GM12878 (cell line): ENCODE data around the gene RNASE7.

Source experiments
- BACH1 ChIP-seq: fragments of 450-650 bp; IDR thresholded peaks from 2 replicates; pipeline ENCODE4 v1.6.1; 2017; ENCODE audit warnings: mild to moderate bottlenecking, borderline replicate concordance
- EZH2 ChIP-seq: IDR thresholded peaks from 2 replicates; pipeline ENCODE4 v1.6.1; 2012; ENCODE audit warnings: low read depth, mild to moderate bottlenecking, control low read depth, inconsistent platforms, low read length, borderline replicate concordance; ENCODE audit not compliant: control insufficient read depth
- POLR2AphosphoS5 ChIP-seq: IDR thresholded peaks from 2 replicates; pipeline ENCODE4 v1.6.1; 2011; ENCODE audit warnings: mild to moderate bottlenecking, low read length, inconsistent platforms
- RAD21 ChIP-seq: IDR thresholded peaks from 2 replicates; pipeline ENCODE4 v1.6.1; 2011; ENCODE audit warnings: mild to moderate bottlenecking, low read depth, low read length, moderate library complexity; ENCODE audit not compliant: insufficient read depth
- RAD51 ChIP-seq: fragments of 450-650 bp; IDR thresholded peaks from 2 replicates; pipeline ENCODE4 v1.6.1; 2016; ENCODE audit warnings: moderate library complexity, mild to moderate bottlenecking, inconsistent platforms
- SMARCA5 ChIP-seq: fragments of 450-650 bp; IDR thresholded peaks from 2 replicates; pipeline ENCODE4 v1.6.1; 2017; ENCODE audit warnings: mild to moderate bottlenecking
- SMC3 ChIP-seq: IDR thresholded peaks from 2 replicates; pipeline ENCODE4 v1.6.1; 2011; ENCODE audit warnings: low read length, improper control_type of control experiment, borderline replicate concordance
- SUZ12 ChIP-seq: fragments of 200-600 bp; sonication (generic); IDR thresholded peaks from one replicate; pipeline ENCODE4 v1.6.1; 2018; ENCODE audit warnings: antibody characterized with exemption, mild to moderate bottlenecking; ENCODE audit not compliant: unreplicated experiment
- ZNF274 ChIP-seq: IDR thresholded peaks from one replicate; pipeline ENCODE4 v1.8.0; 2011; ENCODE audit not compliant: insufficient read length, insufficient read depth
- TF ChIP-seq, protein P1 (sequence below): IDR thresholded peaks from 2 replicates; pipeline ENCODE4 v1.6.1; 2012; ENCODE audit warnings: mild to moderate bottlenecking, low read depth, low read length
- TF ChIP-seq, protein P2 (sequence below), 3 experiments: IDR thresholded peaks in 2 of 3; conservative IDR thresholded peaks in 1 of 3; 2 replicates each; pipeline ENCODE4 v1.5.1; 2011; ENCODE audit warnings: low read depth in 3 of 3, low read length in 3 of 3, mild to moderate bottlenecking in 3 of 3, control low read depth in 2 of 3, moderate library complexity in 2 of 3, inconsistent platforms in 1 of 3, mixed read lengths in 1 of 3; ENCODE audit not compliant: control insufficient read depth in 2 of 3, insufficient read depth in 1 of 3; ENCODE audit errors: extremely low read depth in 1 of 3

DNA sequence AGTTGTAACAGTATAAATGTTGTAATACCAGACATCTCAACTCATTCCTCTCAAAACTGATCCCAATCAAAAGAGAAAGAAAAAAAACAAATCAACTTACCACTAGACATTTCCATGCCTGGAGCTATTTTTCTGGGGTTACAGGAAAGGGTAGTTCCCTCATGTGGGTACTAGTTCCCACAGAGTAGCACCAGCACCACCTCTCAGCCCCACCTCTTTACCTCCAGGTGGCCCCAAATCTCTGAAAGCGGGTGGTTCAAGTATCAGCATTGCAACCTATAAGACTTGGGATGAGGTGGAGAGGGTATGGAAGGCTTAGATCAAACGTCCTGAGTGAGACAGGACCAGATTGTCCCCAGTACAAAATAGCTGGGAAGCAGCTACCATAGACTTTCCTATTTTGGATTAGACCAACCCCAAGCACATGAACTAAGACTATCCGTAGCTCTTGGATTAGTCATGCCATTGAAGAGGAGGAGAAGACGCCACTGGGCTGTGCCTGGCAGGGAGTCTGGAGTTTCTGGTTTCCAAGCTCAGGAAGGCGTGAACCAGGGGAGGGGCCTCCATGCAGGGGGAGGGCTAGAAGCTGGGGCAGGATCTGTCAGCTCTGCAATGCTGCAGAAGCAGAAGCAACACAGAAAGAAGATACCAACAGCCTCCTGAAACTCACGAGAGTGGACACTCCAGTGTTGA lies 43.3 kb upstream of the RNASE7 start, which contains the start of gene SLC39A2:
- TF ChIP-seq, protein P1, sequence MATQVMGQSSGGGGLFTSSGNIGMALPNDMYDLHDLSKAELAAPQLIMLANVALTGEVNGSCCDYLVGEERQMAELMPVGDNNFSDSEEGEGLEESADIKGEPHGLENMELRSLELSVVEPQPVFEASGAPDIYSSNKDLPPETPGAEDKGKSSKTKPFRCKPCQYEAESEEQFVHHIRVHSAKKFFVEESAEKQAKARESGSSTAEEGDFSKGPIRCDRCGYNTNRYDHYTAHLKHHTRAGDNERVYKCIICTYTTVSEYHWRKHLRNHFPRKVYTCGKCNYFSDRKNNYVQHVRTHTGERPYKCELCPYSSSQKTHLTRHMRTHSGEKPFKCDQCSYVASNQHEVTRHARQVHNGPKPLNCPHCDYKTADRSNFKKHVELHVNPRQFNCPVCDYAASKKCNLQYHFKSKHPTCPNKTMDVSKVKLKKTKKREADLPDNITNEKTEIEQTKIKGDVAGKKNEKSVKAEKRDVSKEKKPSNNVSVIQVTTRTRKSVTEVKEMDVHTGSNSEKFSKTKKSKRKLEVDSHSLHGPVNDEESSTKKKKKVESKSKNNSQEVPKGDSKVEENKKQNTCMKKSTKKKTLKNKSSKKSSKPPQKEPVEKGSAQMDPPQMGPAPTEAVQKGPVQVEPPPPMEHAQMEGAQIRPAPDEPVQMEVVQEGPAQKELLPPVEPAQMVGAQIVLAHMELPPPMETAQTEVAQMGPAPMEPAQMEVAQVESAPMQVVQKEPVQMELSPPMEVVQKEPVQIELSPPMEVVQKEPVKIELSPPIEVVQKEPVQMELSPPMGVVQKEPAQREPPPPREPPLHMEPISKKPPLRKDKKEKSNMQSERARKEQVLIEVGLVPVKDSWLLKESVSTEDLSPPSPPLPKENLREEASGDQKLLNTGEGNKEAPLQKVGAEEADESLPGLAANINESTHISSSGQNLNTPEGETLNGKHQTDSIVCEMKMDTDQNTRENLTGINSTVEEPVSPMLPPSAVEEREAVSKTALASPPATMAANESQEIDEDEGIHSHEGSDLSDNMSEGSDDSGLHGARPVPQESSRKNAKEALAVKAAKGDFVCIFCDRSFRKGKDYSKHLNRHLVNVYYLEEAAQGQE, result no peak
- no peak for TF ChIP-seq SUZ12
- no peak for TF ChIP-seq RAD51
- no peak for TF ChIP-seq SMC3
- no peak for TF ChIP-seq EZH2
- TF ChIP-seq SMARCA5, result no peak
- TF ChIP-seq RAD21, result no peak
- TF ChIP-seq ZNF274, result no peak
- no peak for TF ChIP-seq BACH1
- no peak for TF ChIP-seq POLR2AphosphoS5
- TF ChIP-seq, protein P2, sequence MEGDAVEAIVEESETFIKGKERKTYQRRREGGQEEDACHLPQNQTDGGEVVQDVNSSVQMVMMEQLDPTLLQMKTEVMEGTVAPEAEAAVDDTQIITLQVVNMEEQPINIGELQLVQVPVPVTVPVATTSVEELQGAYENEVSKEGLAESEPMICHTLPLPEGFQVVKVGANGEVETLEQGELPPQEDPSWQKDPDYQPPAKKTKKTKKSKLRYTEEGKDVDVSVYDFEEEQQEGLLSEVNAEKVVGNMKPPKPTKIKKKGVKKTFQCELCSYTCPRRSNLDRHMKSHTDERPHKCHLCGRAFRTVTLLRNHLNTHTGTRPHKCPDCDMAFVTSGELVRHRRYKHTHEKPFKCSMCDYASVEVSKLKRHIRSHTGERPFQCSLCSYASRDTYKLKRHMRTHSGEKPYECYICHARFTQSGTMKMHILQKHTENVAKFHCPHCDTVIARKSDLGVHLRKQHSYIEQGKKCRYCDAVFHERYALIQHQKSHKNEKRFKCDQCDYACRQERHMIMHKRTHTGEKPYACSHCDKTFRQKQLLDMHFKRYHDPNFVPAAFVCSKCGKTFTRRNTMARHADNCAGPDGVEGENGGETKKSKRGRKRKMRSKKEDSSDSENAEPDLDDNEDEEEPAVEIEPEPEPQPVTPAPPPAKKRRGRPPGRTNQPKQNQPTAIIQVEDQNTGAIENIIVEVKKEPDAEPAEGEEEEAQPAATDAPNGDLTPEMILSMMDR (IDR thresholded peaks at IDR 0.05 in 2 of 3, conservative IDR thresholded peaks at IDR 0.05 in 1 of 3; ENCODE audit: control insufficient read depth in 2 of 3, extremely low read depth in 1 of 3, insufficient read depth in 1 of 3, low read depth in 3 of 3, low read length in 3 of 3), result no peak
